ENCODE data around the gene GCDH.

GRCh38 chr19:12946092-12946721 lies 55.2 kb downstream of the GCDH start:
- TF ChIP-seq CTCF (IDR thresholded peaks at IDR 0.05) (no peak), ZFX (IDR thresholded peaks at IDR 0.05; ENCODE audit: borderline replicate concordance) (no peak)
